Measurements from ENCODE around the gene SLC24A3.

The SLC24A3 gene

DNA sequence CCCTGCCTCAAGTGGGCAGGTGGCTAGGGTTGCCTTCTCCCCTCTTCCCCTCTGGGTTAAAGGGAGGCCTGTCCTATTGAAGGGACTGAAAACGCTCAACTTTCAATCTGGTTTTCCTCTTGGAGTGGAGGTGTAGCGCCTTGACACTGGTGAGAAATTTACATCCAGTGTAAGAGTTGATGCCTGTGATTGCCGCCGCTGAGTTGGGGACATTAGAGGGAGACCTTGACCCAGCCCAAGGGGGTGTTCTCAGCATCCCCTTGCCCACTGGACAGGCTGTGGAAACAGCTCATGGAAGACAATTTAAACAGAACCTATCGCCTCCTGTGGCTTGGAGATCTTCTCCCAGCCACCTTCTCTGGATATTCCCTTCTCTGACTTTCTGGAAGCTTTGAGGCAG lies 61.6 kb downstream of the SLC24A3 start:
- no peak for DNase-seq

DNA sequence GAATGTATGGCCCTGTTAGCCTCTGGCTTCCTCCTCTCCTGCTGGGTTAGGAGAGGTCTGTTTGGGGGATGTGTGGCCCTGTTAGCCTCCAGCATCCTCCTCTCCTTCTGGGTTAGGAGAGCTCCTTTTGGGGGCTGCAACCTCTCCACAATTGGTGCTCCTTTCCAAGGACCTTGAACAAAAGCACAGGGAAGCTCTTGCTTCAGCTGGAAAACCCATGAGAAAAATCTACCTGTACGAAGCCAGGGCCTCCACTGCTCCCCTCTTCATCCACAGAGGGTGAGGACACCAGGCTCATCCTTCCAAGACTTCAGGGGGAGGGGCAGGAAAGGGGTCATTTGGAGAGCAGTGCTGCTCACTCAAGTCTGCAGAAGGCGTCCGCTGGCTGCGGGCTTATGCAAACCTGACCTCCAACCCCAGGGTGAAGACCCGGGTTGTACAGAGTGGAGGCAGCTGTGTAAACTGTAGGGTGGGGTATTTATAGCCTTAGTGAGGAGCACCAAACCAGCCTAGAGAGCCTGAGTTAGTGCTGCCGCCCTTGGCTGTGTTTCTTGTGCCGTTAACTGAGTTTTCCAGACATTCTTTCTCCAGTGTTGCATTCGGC lies 62.1 kb downstream of the SLC24A3 start:
- DNase-seq: peak; percentile 64

DNA sequence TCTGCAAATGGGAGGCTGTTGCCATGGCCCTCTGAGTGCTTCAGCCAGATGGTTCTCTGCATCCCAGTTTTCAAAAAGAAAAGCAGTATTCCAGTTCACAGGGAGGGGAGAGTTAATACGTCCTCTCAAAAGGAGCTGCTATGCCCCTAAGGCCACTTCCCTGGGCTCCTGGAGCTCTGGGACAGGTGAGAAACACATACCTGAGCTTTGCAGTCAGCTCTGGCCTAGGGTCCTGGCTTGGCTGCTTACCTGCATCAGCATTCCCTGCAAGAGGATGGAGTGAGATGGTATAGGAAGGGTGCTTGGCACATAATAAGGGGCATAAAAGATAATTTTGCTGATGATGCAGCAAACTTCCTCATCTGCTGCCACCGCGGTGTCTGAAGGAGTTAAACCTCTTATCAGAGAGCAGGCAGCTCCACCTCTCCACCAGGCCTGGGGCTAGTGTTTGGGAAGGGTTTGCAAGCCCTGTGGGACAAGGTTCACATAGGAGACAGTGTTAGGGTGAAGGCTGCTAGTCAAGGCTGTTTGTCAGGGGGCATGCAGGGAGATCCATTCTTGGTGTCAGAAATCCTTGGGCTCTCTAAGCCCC lies 62.7 kb downstream of the SLC24A3 start:
- DNase-seq: no peak

DNA sequence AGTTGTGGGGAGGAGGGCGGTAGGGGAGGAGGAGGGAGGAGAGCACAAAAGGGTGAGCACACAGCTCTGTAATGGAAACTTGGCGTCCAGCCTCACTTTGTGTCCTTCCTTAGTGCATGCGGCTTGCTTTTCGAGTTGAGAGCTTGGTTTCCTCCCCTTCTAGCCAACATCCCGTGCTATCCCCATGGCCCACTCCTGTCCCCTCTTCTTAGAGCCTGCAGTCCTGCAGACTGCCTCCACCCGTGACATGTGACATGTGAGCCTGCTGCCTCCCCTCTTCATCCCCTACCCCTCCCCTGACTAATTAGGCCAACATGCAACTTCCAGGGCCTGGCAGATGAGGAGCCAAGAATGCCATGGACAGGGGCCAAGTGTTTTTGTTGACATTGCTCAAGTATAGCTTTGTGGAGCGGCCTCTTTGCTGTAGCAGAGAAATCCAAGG lies 63.2 kb downstream of the SLC24A3 start:
- DNase-seq: peak; percentile 84

DNA sequence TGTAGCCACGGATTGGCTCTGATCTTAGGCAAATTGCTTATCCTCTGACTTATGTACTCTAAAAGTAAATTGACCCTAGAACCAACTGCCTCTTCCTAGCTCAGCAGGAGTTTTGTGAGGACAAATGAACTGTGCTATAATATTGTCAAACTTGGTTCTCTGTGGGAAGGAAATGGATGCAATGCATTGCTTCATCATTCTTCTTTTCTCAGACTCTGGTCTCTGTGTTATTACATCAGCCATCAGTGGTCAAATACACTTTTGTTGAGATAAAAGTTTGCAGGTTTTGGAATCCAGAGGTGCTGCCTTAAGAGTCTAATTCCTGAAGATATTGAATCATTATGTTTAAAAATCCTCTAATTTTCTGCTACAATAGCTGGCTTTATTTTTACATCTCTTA lies 64.9 kb downstream of the SLC24A3 start:
- no peak for DNase-seq

DNA sequence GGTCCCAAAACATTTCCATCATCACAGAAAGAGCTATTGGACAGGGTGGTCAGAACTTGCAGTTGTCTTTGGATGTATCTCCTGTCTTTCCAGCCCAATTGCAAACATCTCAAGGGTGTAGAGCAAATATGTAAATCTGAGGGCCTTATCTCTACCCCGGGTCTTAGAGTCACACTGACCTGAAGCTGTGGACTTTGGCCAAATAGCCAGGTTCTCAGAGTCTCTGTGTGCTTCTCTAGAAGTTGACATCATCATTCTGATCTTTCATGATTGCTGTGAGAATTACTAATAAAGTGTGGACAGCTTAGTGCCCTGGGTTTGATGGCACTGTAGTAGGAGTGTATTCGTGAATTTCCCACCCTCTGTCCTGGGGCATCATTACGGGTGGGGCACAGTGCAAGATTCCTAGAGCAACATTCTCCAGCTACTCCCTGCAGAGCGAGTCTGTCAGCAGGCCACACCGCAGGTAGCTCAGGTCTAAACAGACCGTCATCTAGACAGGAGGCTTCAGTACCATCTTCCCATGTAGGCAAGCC lies 71.1 kb downstream of the SLC24A3 start:
- no peak for DNase-seq

DNA sequence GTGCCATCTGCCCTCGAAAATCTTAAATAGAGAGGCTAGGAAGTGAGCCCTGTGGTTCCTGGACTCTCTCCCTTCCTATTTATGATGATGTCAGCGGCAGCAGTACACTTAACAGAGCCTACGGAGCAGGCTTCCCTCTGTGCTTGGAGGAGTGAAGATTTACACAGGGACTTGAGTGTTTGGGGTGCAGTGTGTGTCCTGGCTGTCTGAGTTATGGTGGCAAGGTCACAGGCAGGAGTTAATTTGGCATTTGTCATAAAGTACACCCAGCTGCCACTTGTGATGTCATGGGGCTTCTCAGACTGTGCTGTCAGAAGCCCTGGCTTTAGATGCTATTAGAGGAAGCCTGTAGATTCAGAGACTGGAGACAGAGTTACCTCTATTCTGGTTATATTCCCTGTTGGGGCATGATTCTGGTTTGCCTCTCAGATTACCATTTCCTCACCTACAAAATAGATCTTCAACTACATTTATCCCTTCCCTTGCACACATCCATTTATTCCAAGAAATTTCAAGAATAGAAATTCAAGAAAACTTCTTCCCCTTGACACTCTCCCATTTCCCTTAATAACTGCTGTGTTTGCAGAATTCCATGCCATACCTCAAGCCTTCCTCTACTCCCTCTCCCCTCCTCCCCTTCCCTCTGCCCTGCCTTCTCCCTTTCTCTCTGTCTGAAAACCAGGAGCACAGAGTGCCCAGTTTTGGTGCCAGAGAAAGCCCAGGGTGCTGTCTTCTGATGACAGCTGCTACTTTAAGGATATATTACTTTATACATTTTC lies 72.1 kb downstream of the SLC24A3 start:
- no peak for DNase-seq

DNA sequence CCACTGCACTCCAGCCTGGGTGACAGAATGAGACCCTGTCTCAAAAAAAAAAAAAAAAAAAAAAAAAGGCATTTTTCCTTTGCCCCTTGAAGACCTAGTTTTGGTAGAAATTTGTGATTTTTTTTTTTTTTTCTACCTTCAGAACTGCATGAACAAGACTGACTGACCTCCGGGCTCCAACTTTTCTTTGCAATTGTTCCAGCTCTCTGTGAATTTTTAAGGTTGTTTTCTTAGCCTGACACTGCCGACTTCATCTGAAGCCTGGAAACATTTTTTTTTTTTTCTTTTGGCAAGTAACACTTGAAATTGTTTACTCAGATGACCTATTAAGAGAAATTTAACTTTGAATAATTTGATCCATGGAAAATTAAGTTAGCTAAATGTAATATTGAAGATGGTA lies 73.0 kb downstream of the SLC24A3 start:
- no peak for DNase-seq

DNA sequence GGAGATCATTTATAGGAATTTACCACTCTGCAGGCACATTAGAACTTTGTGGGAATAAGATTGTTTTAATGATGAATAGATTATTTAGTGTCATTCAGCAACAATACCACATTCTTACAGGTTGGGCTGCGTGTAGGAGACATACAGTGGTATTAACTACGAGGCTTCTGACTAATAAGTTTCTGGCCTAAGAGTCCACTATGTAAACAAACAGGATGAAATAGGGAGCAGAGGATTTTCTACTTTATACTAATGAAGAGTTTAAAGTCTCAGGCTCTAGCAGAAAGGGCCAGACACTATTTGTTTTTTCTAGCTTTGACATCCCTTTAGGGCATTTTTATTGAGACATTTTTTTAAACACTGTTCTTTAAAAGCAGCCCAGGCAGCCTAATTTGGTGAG lies 75.6 kb downstream of the SLC24A3 start:
- no peak for DNase-seq

DNA sequence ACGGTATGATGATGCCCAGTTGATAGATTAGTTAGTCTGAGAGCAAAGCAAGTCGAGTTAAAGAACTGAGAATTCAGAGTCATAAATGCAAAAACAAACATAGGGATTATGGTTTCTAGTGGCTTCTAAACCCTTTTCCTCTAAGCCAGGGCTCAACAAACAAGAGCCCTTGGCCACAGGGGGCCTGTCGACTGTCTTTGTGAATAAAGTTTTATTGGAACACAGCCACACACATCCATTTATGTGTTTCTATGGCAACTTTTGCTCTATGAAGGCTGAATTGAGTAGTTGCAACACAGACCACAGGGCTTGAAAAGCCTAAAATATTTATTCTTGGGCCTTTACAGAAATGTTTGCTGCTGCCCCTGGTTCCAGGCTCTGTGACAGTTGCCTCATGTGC lies 76.2 kb downstream of the SLC24A3 start:
- no peak for DNase-seq

DNA sequence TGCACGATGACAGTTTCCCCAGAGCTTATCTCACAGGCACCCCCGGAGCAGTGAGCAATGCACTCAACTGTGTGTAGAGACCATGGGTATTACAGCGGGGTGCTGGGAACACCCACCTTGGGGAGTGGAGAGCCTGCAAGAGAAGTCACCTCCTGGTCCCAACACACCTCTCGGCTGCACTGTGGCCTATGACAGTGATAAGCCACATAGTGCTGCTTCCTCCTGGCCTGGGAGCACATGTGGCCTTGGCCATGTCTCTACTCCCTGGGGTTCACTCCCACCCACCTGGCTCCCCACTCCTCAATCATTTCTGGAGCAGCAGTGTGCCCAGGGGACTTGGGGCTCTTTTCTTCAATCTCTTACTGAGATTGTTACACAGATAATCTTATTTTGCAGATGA lies 77.0 kb downstream of the SLC24A3 start:
- DNase-seq: no peak

DNA sequence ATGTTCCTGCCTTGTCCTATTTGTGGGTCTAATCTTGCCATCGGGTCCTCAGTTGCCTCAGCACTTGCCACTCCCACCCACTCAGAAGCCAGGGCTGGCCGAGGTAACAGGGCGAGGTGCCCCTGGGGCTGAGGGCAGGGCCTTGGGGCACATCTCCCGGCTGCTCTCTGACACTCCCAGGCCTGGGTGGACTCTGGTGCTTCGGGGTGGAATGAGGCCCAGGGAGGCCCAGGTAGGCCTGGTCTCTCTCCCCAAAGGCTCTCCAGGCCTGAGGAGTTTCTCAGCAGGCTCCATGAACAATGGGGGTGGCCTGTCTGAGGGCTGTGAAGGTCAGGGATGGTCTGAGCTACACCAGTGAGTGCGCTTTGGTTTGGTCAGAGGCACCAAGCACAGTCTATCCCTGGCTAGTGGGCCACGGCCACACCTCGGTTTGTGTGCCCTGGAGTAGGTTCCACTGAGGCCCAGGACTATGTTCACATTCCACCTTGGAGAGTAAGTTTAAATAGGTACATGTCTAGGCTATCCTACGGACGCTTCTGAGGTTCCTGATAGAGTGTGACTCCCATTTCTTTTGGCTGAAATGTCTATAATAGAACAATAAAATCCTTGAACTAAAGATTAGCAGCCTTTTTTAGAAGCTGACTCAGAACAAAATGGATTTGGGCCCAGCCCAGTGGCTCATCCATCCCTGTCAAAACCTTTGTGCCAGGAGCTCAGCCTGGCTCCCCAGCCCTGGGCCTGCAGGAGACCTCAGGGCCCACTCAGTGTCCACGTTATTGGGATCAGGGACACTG lies 78.8 kb downstream of the SLC24A3 start:
- DNase-seq: no peak

DNA sequence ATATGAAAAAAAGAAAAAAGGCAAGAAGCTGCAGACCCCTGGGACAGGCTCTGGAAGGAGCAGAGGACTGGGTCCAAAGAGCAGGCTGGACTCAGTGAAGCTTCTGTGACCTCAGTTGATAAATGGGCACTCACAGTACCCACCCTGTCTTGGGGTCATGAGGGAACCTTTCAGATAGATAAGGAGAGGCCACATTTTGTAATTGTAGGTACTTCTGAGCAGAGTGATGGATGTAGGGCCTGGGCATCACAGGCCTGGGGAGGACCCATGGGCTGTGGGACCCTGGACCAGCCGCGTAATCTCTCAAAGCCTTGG lies 79.3 kb downstream of the SLC24A3 start:
- no peak for DNase-seq

DNA sequence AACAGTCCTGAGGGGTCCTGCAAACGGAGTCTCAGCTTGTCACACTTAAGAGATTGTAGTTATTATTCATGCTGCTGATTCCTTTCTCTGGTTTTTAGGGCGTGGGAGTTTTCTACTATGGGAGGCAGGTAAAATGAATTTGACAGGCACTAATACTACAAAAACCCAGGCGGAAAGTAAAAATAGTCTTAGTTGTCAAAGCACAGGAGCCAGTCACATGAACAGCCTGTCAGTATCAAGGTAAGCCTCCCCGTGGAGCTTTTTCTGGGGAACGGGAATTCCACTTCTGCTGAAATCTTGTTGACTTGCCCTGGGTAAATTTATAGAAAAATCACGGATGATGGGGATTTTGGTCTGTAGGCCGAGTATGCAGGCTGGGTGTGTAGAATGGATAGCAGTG lies 79.8 kb downstream of the SLC24A3 start:
- DNase-seq: no peak

DNA sequence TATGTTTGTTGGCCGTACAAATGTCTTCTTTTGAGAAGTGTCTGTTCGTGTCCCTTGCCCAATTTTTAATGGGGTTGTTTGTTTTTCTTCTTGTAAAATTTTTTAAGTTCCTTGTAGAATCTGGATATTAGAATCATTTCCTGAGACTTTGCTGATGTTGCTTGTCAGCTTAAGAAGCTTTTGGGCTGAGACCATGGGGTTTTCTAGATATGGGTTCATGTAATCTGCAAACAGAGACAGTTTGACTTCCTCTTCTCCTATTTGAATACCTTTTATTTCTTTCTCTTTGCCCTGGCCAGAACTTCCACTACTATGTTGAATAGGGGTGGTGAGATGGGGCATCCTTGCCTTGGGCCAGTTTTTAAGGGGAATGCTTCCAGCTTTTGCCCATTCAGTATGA lies 82.6 kb downstream of the SLC24A3 start:
- no peak for DNase-seq

DNA sequence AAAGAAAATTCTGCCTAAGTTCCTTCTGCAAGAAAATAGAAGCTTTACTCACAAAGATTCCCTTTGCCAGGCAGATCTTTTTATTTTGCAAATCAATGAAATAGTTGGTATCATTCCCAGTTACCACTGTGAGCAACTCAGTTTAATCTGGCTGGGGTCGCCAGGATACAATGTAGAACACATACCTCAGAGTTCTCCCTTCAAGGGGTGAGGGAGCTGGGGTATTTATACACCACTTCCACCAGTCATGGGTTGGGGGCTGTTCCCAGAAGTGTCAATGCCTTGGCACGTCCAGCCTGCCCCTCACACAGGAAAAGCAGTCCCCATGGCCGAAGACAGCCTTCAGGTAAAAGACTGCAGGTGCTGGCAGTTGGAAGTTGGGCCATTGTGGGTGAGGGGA lies 86.2 kb downstream of the SLC24A3 start:
- no peak for DNase-seq

DNA sequence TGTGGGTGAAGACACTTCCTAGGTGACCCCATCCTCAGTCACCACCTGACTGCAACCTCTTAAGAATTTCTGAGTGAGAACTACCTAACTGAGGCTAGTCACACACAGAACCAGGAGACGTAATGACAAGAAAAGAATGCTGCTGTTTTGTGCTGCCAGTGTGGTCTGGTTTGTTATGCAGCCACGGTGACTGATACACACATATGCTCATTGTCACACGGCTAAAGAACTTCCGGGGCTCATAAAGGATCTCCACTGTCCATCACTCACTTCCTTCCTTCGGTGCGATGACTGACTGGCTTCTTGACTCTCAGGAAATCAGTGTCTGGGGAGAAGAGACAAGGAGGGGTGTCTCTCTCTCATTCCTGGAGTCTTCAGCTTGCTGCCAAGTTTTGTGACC lies 88.0 kb downstream of the SLC24A3 start:
- DNase-seq: no peak

DNA sequence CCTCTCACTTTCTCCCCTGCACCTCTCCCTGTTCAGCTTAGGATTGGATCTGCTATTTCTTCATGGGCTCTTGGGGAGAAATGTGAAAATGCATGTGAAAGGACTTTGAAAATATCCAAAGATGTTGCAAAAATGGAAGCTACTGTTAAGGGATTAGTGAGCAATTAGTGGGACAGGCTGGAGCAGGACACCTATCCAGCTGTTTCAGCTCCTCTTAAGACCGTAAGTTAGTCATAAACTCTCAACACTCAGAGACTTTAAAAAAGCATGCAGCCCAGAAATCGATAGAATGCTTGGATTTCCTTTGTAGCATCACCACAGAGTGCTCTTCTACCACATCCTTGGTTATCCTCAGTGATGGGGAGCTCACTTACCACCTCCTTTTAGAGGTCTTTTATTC lies 88.7 kb downstream of the SLC24A3 start:
- DNase-seq: no peak

DNA sequence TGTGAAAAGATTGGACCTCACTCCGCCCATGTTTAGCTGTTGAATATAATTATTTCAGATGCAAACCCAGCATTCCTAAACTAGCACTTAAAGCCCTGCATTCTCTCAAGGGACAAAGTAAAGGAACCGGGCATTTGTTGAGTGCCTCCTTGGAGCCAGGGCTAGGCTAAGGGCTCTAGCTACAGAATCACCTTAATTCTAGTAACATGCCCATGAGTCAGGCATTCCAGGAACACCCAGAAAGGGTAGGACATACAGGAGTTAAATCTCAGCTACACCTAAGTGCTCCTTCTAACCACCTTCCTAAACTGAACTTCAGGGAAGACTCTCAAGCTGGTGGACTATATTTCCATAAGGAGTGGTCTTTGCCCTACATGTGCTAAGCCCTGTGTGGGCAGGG lies 89.4 kb downstream of the SLC24A3 start:
- no peak for DNase-seq

DNA sequence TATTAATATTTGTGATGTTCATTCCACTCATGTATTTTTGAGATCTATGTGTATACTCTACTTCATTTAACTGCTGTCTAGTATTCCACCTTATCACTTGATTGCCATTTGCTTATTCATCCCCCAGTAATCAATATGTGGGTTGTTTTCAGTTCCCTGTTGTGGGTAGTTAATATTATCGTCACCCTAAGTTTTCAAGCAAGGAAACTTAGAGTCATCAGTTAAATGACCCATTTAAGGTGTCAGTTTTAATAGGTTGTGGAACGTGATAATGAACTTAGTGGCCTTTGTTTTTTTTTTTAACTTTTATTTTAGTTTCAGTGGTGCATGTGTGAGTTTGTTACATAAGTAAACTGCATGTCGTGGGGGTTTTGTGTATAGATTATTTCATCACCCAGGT lies 90.3 kb downstream of the SLC24A3 start:
- no peak for DNase-seq

DNA sequence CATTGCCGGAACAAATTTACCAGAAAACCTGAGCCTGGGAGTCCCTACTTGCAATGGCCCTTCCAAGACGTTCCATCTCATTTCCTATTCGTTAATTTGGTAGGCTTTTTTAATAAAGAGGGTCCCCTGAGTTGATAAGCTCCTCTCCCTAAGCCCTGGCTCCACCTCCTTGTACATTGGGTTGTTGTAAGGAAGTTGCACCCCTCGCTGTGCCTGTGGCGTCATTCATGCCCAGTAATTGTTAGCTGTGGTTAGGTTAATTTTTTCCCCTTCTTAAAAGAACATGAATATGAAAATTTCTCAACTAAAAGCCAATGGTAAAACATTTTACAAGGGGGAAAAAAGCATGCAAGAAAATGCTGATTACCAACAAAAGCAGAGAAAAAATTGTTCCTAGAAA lies 91.9 kb downstream of the SLC24A3 start:
- no peak for DNase-seq

DNA sequence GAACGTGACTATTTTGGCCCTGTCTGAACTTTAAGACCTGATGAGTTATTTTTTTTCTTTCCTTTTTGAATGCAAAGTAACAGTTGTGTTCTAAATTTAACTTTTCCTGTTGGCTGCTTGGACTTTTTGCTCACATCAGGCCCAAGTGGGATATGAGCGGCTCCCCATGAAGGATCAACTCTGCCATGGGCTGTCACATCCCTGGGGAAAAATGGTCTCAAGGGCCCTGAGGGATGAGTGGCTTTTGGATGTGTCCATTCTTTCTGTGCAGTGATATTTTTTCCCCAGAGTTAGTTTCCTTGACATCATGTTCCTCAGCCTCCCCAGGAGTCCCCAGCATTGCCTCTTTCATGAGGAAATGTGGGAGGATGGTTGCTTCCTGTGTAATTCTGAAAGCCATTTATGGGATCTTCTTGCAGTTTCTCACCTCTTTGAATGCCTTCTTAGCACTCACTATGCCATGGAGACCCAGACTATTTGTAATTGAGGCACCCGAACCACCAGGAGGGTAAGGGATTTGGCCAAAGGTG lies 92.5 kb downstream of the SLC24A3 start:
- no peak for DNase-seq

DNA sequence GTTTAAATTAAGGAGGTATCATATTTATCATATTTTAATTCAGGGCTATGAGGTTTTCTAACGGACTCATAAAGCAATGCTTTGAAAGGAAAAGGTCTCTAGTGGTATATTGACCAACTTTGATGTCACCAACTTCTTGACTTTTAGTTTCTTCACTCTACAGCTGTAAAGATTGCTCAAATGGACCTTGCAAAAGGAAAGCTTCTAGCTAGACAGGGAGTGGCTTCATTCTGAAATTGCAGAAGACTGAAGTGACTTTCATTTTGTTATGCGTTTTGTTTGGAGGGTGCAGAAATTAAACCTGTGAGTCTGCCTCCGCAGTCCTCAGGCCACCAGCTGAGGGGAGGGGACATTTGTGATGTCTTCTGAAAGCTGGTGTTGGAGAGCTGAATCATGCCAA lies 95.7 kb downstream of the SLC24A3 start:
- no peak for DNase-seq

Data from femur (tissue), 1 donor.